OCI-LY1 (cell line): Measurements from ENCODE around the gene WDR82.
A peak's percentile ranks its signal among the peaks of the same experiment; 100 is the strongest.

Source experiments
- H2AFZ ChIP-seq: fragments of 200-600 bp; sonication (generic), shearing (Covaris generic); 2 replicates; pipeline ENCODE4 v1.6.0; 2014; ENCODE audit warnings: antibody characterized with exemption, mild to moderate bottlenecking, low read length
- H3F3A ChIP-seq: fragments of 200-600 bp; sonication (generic), shearing (Covaris generic); 2 replicates; pipeline ENCODE4 v1.6.0; 2014; ENCODE audit warnings: mild to moderate bottlenecking, antibody characterized with exemption, low read length, moderate library complexity; ENCODE audit not compliant: insufficient read depth
- H3K27ac ChIP-seq: fragments of 200-600 bp; sonication (generic); 2 replicates; pipeline ENCODE4 v1.5.1; 2014; ENCODE audit warnings: low read length, mixed run types, mild to moderate bottlenecking, low read depth; ENCODE audit not compliant: poor library complexity, severe bottlenecking
- H3K27me3 ChIP-seq: fragments of 200-600 bp; sonication (generic); 2 replicates; pipeline ENCODE4 v1.6.0; 2014; ENCODE audit warnings: antibody characterized with exemption, mild to moderate bottlenecking, low read length, moderate library complexity; ENCODE audit not compliant: insufficient read depth
- H3K36me3 ChIP-seq: fragments of 200-600 bp; sonication (generic); 2 replicates; pipeline ENCODE4 v1.6.1; 2014; ENCODE audit warnings: mild to moderate bottlenecking, antibody characterized with exemption, low read length, moderate library complexity, mixed read lengths; ENCODE audit not compliant: insufficient read depth
- H3K4me1 ChIP-seq: fragments of 200-600 bp; sonication (generic); 2 replicates; pipeline ENCODE4 v1.5.1; 2014; ENCODE audit warnings: mild to moderate bottlenecking, low read length, moderate library complexity; ENCODE audit not compliant: insufficient read depth, severe bottlenecking
- H3K4me2 ChIP-seq: fragments of 200-600 bp; sonication (generic), shearing (Covaris generic); 2 replicates; pipeline ENCODE4 v1.6.1; 2014; ENCODE audit warnings: low read length
- H3K4me3 ChIP-seq: fragments of 200-600 bp; sonication (generic); 2 replicates; pipeline ENCODE4 v1.5.1; 2014; ENCODE audit warnings: low read length, low read depth, mild to moderate bottlenecking, mixed read lengths; ENCODE audit not compliant: poor library complexity, severe bottlenecking
- H3K79me2 ChIP-seq: fragments of 200-600 bp; shearing (Covaris generic); 2 replicates; pipeline ENCODE4 v1.6.1; 2016; ENCODE audit warnings: mixed run types, low read length, mixed read lengths; ENCODE audit not compliant: insufficient read depth
- H3K9ac ChIP-seq: fragments of 200-600 bp; sonication (generic), shearing (Covaris generic); 2 replicates; pipeline ENCODE4 v1.6.1; 2014; ENCODE audit warnings: mild to moderate bottlenecking, low read length, mixed read lengths
- H3K9me2 ChIP-seq: fragments of 200-600 bp; sonication (generic), shearing (Covaris generic); 2 replicates; pipeline ENCODE4 v1.6.1; 2014; ENCODE audit warnings: low read depth, mild to moderate bottlenecking, low read length, mixed read lengths
- H3K9me3 ChIP-seq: fragments of 200-600 bp; shearing (Covaris generic); 2 replicates; pipeline ENCODE4 v1.6.1; 2014; ENCODE audit warnings: low read length, mixed read lengths
- H4K20me1 ChIP-seq: fragments of 200-600 bp; sonication (generic), shearing (Covaris generic); 2 replicates; pipeline ENCODE4 v1.6.0; 2016; ENCODE audit warnings: mild to moderate bottlenecking, low read length; ENCODE audit not compliant: insufficient read depth
- CTCF ChIP-seq: fragments of 200-600 bp; sonication (generic), shearing (Covaris generic); IDR thresholded peaks from 2 replicates; pipeline ENCODE4 v1.5.1; 2017; ENCODE audit warnings: mild to moderate bottlenecking, antibody characterized with exemption, low read length, moderate library complexity, mixed read lengths
- EZH2 ChIP-seq: fragments of 200-600 bp; sonication (generic), shearing (Covaris generic); IDR thresholded peaks from 2 replicates; pipeline ENCODE4 v1.8.0; 2017; ENCODE audit warnings: borderline replicate concordance, mixed run types, mild to moderate bottlenecking, antibody characterized with exemption, low read length, moderate library complexity, mixed read lengths

Gene WDR82

GRCh38 chr3:52227766-52228165, 50.7 kb downstream of the WDR82 start:
- Histone ChIP-seq H3K4me2 (no peak overlapping the region), H2AFZ (no peak overlapping the region), H3K9me2 (no peaks in the 10 kb centered on the region), H3K9ac (no peak overlapping the region), H4K20me1 (no peaks in the 10 kb centered on the region), H3F3A (no peaks in the 10 kb centered on the region), H3K4me1 (peaks cover 49% of the 10 kb centered on the region), H3K79me2 (peaks cover 6% of the 10 kb centered on the region; the same call in 1 of the 2 replicates), H3K27me3 (no peaks in the 10 kb centered on the region), H3K4me3 (no peak overlapping the region), H3K27ac (peak overlapping the region; percentile 92), H3K9me3 (no peaks in the 10 kb centered on the region), H3K36me3 (peaks cover 36% of the 10 kb centered on the region; the same call in 1 of the 2 replicates)
- TF ChIP-seq EZH2 = no peak
- TF ChIP-seq CTCF = no peak

GRCh38 chr3:52227117-52227516, 51.3 kb downstream of the WDR82 start:
- Histone ChIP-seq H3K4me1 (peaks cover 48% of the 10 kb centered on the region), H3K9me3 (no peaks in the 10 kb centered on the region), H3K9ac (no peak overlapping the region), H3K9me2 (no peaks in the 10 kb centered on the region), H2AFZ (no peak overlapping the region), H3K4me3 (no peak overlapping the region), H3K27ac (peak overlapping the region; percentile 92), H3K4me2 (no peak overlapping the region), H4K20me1 (no peaks in the 10 kb centered on the region), H3K36me3 (peaks cover 42% of the 10 kb centered on the region; the same call in 1 of the 2 replicates), H3F3A (no peaks in the 10 kb centered on the region), H3K79me2 (peaks cover 6% of the 10 kb centered on the region; the same call in 1 of the 2 replicates), H3K27me3 (no peaks in the 10 kb centered on the region)
- TF ChIP-seq CTCF (peak; percentile 38; the same call in 1 of the 2 replicates), EZH2 (no peak)

- TF ChIP-seq EZH2 (no peak), CTCF (peak; percentile 29; the same call in 1 of the 2 replicates)
- Histone ChIP-seq H3K27me3 (no peaks in the 10 kb centered on the region), H3K36me3 (peaks cover 50% of the 10 kb centered on the region; the same call in 1 of the 2 replicates), H4K20me1 (no peaks in the 10 kb centered on the region), H3K4me1 (peaks cover 44% of the 10 kb centered on the region), H3K4me3 (peak overlapping the region; percentile 64), H3K9me2 (no peaks in the 10 kb centered on the region), H3F3A (no peaks in the 10 kb centered on the region), H3K79me2 (peaks cover 6% of the 10 kb centered on the region; the same call in 1 of the 2 replicates), H2AFZ (no peak overlapping the region), H3K9ac (peak overlapping the region; percentile 53; the same call in 1 of the 2 replicates), H3K27ac (peak overlapping the region; percentile 92), H3K4me2 (peak overlapping the region; percentile 71), H3K9me3 (no peaks in the 10 kb centered on the region)
Observed at GRCh38 chr3:52226229-52226817, 52.1 kb downstream of the WDR82 start.
